Measurements from ENCODE around the gene NOSTRIN. TPM values are rescaled to one million over a fixed set of nuclear protein-coding genes. Genes with fewer than 3 reads are reported as not detected.

Gene NOSTRIN
- total and polyA plus RNA-seq, 2 experiments from 2014 or later, result 0.92 to 2.9 TPM

DNA sequence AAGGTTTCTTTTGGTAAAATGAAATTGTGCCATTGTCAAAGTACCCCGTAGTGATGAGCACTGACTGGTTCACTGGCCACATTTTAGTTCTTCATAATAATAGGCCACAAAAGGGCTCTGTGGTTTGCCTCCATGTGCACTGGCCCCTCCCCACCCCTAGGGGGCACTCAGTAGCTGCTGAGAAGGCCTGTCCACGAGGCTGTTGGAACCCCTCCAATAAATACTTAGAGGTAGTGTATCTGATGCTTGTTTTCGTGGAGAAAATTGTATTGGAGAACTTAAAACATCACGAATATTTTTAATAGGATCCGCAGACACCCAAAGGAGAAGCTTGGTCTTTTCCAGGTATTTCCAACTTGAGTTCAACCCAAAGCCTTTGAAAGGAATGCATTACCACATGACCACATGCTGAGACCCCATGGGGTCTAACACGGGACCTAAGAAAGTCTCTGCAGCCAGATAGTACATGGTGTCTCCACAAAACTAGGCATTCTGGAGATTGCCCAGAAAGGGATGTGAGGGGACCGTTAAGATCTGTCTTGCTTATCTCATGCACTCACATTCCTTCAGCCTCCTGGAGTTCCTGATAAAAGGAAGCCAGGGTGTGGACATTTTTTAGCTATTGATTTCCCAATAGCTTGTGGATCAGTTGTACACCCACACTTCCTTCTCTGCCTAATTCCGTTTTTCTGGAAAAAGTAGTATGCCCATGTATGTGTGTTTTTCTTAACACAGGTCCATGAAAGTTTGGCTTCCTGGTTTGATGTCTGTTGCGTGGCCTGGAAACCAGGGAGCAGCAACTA, 28.5 kb upstream of the NOSTRIN start:
- Histone ChIP-seq H3K4me1 (ENCODE audit: low read depth) (peaks cover 3% of the 10 kb centered on the region), H3K9me3 (ENCODE audit: low read depth) (no peaks in the 10 kb centered on the region), H3K4me3 (no peak overlapping the region), H3K27me3 (no peaks in the 10 kb centered on the region), H3K27ac (peak overlapping the region; percentile 33), H3K36me3 (no peaks in the 10 kb centered on the region)
- DNase-seq (ENCODE audit: low read depth in 1 of 2, low spot score in 1 of 2), result peak; percentile 58 to 89
- TF ChIP-seq, protein P1, sequence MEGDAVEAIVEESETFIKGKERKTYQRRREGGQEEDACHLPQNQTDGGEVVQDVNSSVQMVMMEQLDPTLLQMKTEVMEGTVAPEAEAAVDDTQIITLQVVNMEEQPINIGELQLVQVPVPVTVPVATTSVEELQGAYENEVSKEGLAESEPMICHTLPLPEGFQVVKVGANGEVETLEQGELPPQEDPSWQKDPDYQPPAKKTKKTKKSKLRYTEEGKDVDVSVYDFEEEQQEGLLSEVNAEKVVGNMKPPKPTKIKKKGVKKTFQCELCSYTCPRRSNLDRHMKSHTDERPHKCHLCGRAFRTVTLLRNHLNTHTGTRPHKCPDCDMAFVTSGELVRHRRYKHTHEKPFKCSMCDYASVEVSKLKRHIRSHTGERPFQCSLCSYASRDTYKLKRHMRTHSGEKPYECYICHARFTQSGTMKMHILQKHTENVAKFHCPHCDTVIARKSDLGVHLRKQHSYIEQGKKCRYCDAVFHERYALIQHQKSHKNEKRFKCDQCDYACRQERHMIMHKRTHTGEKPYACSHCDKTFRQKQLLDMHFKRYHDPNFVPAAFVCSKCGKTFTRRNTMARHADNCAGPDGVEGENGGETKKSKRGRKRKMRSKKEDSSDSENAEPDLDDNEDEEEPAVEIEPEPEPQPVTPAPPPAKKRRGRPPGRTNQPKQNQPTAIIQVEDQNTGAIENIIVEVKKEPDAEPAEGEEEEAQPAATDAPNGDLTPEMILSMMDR (IDR thresholded peaks at IDR 0.05; ENCODE audit: low read depth, low read length), result peak; percentile 98

DNA sequence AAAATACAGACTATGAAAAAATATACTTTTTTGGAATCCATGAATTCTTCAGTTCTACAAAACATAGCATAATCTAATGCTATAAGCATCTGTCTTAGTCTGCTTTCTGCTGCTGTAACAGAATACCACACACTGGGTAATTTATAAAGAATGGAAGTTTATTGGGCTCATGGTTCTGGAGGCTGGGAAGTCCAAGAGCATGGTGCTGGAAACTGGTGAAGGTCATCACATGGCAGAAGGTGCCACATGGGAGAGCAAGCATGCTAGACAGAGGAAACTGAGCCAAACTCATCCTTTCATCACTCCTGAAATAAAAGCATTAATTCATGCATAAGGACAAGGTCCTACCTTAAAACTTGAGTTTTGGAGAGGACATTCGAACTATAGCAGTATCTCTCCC, 26.6 kb upstream of the NOSTRIN start:
- no peaks in the 10 kb centered on the region for H3K27me3 ChIP-seq

DNA sequence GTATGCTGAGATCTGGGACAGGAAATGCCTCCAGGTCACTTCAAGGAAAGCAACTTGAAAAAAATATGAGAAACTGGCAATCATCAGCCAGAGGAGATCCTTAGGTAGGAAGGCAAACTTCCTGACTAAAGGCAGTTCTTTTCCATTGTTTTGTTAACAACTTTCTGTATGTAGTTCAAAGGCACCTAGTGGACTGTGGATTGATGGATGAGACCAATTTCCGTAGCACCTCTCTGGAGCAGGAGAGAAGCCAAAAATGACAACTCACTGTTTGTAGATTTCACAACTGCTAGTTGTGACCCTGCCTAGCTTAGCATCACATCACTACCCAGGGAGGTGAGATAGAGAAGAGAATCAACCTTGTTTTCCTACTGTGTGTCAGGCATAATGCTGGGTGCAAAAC, 21.8 kb upstream of the NOSTRIN start:
- no peak overlapping the region for H3K27ac ChIP-seq
- no peaks in the 10 kb centered on the region for H3K27me3 ChIP-seq
- no peaks in the 10 kb centered on the region for H3K36me3 ChIP-seq
- peak in 1 of 2 donors; percentile 7 for DNase-seq (ENCODE audit: low read depth in 1 of 2, low spot score in 1 of 2)
- no peaks in the 10 kb centered on the region for H3K4me1 ChIP-seq (ENCODE audit: low read depth)
- no peaks in the 10 kb centered on the region for H3K9me3 ChIP-seq (ENCODE audit: low read depth)
- H3K4me3 ChIP-seq, result no peak overlapping the region
- TF ChIP-seq, protein P1 (IDR thresholded peaks at IDR 0.05; ENCODE audit: low read depth, low read length), result no peak

More for the DNA sequence above, 26.6 kb upstream of the NOSTRIN start:
- no peaks in the 10 kb centered on the region for H3K9me3 ChIP-seq (ENCODE audit: low read depth)
- H3K4me1 ChIP-seq (ENCODE audit: low read depth), result peaks cover 3% of the 10 kb centered on the region
- H3K4me3 ChIP-seq, result no peak overlapping the region
- DNase-seq (ENCODE audit: low read depth in 1 of 2, low spot score in 1 of 2), result no peak
- no peaks in the 10 kb centered on the region for H3K36me3 ChIP-seq
- TF ChIP-seq, protein P1 (IDR thresholded peaks at IDR 0.05; ENCODE audit: low read depth, low read length), result no peak
- no peak overlapping the region for H3K27ac ChIP-seq

DNA sequence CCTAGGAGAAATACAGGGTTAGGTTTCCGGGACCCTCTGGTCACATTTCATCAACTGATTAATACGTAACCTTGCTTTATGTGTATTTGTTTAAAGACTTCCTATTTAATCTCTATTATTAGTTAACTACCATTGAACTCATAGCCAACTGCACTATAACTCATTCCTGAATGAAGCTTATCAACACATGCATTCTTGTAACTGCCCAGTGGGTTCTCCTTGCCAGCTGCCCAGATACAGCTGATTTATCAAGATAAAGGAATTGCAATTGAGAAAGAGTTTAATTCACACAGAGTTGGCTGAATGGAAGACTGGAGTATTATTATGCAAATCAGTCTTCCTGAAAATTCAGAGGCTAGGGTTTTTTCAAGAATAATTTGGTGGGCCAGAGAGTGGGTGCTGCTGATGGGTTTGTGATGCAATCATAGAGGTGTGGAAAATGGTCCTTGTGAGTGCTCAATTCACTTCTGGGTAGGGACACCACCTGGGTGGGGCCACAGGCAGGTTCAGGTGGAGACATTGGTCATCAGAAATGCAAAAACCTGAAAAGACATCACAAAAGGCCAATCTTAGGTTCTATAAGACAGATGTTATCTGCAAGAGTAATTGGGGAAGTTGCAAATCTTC, 21.1 kb upstream of the NOSTRIN start:
- H3K36me3 ChIP-seq, result no peaks in the 10 kb centered on the region
- H3K27me3 ChIP-seq, result no peaks in the 10 kb centered on the region
- DNase-seq (ENCODE audit: low read depth in 1 of 2, low spot score in 1 of 2), result peak in 1 of 2 donors; percentile 21
- no peak overlapping the region for H3K27ac ChIP-seq
- H3K9me3 ChIP-seq (ENCODE audit: low read depth), result no peaks in the 10 kb centered on the region
- TF ChIP-seq, protein P1 (IDR thresholded peaks at IDR 0.05; ENCODE audit: low read depth, low read length), result no peak
- H3K4me1 ChIP-seq (ENCODE audit: low read depth), result no peaks in the 10 kb centered on the region
- H3K4me3 ChIP-seq, result no peak overlapping the region

DNA sequence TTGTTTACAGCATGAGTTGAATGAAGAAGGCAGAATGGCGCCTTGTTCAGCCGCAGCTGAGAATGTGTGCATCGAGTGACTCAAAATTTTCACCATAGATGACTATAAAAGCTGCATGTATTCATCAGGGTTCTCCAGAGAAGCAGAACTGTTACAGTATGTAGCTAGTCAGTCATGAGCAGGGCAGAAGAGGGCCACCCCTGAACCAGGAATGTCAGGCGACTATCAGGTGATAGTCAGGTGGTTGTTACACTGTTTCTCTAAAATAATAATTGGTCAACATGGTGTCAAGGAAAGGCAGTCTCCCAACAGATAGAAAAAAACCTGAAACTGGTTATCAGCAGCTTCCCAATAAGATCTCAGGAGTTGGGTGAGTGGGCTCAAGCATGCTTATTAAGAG, 20.2 kb upstream of the NOSTRIN start:
- Histone ChIP-seq H3K9me3 (ENCODE audit: low read depth) (no peaks in the 10 kb centered on the region), H3K27ac (no peak overlapping the region), H3K36me3 (no peaks in the 10 kb centered on the region), H3K27me3 (no peaks in the 10 kb centered on the region), H3K4me1 (ENCODE audit: low read depth) (no peaks in the 10 kb centered on the region), H3K4me3 (no peak overlapping the region)
- no peak for DNase-seq (ENCODE audit: low read depth in 1 of 2, low spot score in 1 of 2)
- TF ChIP-seq, protein P1 (IDR thresholded peaks at IDR 0.05; ENCODE audit: low read depth, low read length), result no peak

All from cardiac muscle cell (in vitro differentiated cells and primary cell).